HG03571 (cell line): Measurements from ENCODE around the gene NR2E1.

Source experiments
- ATAC-seq: cut with Tn5 transposase; IDR thresholded peaks from one replicate; pipeline ENCODE4 v1.9.1; 2021; ENCODE audit not compliant: unreplicated experiment

NR2E1 gene

DNA sequence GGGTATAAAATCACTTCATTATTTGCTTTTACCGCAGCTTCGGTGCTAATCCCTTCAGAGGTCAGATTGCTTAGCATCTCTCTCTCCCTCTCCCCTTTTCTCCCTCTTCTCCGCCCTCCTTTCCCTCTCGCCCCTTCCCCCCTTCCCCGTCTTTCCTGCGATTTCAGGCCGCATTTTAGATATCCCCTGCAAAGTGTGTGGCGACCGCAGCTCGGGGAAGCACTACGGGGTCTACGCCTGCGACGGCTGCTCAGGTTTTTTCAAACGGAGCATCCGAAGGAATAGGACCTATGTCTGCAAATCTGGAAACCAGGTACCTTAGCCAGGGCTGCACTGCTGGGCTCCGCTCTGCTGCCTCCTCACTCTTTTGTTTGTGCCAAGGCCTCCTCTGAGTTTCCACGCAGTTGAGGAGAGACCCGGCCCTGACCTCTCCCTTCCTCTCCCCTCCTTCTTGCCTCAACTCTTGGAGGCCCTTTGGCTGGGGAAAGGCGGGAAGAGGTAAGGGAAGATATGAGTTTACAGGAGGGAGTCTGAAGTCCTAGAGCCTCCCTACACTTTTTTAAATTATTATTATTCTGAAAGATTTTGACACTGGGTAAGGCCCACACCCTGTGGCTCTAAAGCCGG, 5.6 kb downstream of the NR2E1 start:
- no peak for ATAC-seq

DNA sequence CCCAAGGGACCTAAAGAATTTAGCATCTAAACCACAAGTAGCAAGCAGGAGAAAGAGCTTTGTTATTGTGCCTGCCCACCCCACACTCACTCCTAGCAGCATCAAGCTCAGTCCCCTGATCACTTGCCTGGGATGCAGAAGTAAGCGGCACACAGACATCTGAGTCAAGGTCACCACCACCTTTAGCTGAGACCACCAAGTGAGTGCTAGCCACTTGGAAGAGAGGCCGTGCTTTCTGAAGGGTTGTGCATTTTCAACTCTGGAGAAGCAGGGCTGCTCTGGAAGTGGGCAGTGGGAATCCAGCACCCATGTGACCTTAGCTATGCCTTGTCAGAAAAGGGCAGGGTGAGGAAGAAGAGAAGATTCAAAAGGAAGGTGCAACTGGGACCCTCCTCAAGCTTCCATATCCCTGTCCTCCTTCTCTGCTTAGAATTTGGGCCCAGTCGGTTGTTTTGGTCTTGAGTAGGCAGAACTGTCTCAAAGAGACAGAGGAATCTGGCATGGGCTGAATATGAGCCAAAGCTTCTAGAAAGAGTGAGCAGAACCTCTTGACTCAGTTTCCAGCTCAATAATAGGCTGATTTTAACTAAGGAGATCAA, 6.2 kb downstream of the NR2E1 start:
- no peak for ATAC-seq

DNA sequence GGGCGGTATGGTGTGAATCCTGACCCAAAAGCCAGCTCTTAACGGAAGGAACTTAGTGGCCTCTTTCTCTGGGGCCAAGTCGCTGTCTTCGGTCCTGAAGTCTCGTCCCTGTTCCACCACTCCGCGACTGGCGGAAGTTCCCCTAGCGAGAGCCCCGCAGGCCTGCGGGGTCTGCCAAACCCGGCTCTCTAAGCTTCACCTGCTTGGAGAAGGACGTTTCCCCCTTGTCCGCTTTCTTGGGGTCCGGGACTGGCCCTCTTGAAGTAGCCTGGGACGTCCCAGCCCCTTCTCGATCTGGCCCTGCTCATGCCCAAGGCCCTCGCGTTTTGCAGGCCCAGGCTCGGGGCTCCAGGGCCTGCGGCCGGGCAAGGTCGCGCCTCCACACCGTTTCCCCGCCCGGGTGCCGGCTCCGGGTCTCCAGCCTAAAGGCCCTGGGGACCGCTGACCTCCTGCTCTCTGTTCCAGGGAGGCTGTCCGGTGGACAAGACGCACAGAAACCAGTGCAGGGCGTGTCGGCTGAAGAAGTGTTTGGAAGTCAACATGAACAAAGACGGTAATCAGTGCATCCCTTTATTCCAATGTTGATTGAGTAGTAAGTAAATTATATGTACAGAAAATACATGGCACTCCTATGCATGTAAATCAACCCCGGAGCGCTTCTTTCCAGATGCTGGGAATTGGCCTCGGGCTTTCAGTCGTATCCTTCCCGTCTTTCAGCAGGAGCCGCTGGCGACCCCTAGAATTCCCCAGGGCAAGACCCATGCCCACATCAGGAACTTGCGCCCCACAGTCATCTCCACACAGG, 8.8 kb downstream of the NR2E1 start:
- no peak for ATAC-seq

DNA sequence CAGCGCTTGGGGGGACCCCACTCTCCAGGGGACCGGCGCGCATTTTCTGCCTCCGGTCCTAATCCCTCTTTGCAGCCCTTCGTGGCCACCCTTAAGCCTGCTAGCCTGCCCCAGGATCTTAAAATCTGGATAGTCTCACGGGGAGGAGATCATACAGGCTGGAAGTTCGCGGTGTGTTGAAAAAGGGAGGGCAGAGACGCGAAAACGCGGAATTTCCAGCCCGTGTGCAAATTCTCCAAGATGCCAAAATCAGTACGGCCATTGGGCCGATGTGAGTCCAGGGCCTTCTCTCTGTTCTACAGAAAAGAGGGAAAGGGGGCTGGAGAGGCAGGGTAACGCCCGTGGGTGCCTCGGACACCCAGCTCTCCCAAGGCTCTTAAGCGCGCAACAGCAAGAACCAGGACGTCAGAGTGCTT, 9.4 kb downstream of the NR2E1 start:
- ATAC-seq, result no peak

DNA sequence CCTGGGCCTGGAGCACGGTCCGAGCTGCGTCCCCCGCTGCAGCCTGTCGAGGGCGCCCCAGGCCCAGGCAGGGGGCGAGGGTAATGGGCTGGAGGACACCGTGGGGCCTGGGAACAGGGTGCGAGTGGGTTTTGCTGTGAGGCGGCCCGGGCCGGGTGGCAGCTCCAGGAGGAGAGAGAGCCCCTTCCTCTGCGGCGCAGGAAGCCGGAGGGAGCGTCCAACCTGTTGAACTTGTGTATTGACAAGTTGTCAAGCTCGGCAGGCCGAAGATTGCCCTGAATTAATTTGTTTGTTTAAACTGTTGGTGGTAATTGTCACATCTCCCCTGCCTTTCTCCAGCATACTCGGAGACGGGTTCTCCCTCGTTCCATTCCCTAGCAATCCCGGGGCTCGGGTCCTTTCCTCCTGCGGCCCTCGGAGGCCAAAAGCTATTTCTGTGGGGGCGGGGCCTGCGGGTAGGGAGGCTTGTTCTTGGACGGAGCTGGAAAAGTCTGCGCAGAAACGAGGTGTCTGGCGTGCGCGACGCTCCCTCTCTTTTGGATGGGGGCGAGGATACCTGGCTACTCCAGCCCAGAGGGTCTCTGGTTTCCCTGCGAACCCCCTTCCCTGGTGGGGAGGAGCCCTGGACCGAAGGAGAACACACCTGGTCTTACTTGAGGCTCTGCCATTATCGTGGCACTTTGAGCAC, 9.9 kb downstream of the NR2E1 start:
- no peak for ATAC-seq

DNA sequence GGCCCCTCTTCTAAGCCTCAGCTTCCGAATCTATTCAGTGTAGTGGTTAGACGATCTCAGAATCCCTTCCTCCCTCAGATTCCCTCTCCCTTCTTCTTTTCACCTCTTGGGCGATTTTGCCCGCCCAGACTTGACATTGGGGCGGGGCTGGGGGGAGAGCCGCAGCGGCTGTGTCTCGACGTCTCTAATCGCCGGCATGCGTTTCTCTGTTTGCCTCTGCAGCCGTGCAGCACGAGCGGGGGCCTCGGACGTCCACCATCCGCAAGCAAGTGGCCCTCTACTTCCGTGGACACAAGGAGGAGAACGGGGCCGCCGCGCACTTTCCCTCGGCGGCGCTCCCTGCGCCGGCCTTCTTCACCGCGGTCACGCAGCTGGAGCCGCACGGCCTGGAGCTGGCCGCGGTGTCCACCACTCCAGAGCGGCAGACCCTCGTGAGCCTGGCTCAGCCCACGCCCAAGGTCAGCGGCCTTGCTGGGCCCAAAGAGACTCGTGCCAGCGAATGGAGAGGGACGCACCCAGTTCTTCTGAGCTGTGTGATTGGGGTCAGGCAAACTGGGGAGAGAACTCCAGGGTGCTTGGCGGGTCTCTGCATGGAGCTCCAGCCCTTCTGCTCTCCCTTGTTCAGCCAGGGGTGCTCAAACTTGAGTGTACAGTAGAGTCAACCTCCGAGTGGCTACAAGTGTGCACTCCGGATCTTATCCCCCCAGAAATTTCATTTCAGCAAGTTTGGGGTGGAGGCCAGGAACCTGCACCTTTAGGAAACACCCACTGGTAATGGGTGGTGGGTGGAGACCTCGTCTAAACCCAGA, 10.7 kb downstream of the NR2E1 start:
- ATAC-seq, result no peak

DNA sequence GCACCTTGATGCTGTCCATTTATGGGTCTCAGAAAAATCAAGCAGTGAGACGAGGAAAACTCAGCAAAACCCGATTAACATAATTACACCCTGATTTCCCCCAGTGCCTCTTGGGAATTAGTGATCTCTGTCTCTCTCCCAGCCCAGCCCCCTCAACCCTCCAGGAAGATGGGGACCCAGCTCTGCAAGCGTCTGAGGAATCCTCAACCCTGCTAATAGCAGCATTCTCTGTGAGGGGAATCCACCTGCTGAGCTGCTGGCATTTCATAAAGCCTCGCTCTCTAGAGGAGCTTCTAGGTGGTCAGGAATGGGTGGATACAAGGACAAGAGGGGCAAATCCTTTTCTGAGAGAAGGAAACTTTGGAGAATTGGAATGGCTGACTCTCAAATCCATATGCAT, 13.9 kb downstream of the NR2E1 start:
- no peak for ATAC-seq

DNA sequence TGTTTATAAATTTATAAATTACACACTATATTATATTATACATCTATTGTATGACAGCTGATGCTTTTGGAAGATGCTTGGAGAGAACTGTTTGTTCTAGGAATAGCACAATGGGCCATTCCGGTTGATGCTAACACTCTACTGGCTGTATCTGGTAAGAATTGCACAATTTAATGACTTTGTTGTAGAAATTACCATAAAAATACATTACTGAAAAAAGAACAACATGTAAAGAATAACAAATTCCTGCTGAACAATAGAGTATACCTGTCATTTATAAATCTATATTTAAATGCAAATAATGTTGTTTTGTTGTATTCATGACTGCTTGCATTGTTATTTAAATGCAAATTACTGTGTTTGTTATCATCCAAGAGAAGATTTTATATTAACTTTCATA, 14.4 kb downstream of the NR2E1 start:
- ATAC-seq, result no peak

DNA sequence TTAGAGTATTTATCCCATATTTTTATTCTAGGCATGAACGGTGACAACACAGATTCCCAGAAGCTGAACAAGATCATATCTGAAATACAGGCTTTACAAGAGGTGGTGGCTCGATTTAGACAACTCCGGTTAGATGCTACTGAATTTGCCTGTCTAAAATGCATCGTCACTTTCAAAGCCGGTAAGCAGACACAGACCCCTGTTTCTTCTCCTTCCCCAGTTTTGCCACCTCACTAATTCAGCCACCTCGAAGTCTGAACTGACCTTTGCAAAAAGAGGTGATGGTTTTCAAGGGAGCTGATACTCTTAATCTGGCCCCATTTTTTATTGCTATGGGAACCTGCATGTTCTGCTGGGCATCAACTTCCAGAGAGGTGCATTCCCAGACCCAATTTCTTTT, 15.0 kb downstream of the NR2E1 start:
- no peak for ATAC-seq

DNA sequence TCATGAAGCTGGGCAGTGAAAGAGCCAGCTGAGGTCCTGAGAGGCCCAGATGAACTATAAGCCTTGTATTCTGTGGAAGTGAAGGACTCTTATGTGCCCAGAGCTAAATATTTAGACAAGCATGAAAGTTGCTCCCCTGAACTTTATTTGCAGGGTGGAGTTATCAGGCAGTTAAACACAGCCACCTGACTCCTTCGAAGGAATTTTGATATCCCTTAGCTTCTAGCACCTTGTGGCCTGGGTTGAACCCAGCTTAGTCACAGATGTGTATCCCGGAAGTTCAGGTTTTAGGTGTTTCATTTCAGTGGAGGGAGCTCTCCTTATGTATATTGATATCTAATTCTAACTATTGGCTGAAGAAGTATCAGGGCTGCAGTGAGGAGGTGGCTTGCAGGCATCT, 20.4 kb downstream of the NR2E1 start:
- ATAC-seq, result no peak

DNA sequence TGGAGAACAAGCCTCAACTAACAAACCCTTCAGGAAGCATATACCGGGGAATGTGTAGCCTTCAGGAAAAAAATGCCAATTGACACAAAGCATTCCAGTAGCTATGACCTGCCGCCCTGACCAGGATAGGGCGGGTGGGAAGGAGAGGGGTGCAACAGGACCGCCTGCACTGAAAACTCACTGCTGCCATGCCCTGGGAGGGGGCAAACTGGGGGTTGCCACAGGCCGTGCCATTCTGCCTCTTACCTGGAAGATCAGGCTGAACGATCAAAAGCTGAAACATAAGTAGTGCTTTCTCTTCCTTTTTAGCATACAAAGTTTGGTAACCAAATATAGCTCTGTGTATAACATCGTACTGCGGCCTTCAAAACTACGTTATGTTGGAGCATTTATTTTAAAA, 21.7 kb downstream of the NR2E1 start:
- ATAC-seq, result no peak

DNA sequence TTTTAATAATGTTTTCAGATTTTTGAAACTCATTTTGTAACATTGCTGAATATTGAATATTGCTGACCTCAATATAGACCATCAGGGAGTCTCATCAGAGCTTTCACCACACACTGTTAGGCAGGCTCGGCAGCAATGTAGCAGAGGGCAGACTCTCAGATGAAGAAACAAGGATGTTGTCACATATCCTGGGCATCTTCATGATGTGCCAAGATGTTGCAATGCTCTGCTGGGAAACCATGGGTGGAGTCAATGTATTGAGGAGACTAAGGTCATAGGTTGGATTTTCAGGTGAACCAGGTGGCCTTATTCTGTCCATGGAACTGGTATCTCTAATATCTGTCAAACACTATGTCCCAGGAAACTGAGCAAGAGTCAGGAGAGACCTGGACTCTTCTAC, 27.3 kb downstream of the NR2E1 start:
- ATAC-seq, result no peak

DNA sequence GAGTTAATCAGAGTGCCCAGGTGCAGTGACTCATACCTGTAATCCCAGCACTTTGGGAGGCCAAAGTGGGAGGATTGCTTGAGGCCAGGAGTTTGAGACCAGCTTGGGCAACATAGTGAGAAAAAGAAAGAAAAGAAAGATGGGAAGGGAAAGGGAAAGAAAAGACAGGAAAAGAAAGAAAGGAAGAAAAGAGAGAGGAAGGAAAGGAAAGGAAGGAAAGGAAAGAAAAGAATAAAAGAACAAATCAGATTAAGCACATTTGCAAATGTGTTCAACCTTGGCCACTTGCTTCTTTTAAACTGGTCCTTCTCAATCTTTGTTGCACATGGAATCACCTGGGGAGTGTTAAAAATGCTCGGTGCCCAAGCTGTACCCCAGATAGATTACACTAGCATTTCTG, 28.0 kb downstream of the NR2E1 start:
- ATAC-seq, result no peak

DNA sequence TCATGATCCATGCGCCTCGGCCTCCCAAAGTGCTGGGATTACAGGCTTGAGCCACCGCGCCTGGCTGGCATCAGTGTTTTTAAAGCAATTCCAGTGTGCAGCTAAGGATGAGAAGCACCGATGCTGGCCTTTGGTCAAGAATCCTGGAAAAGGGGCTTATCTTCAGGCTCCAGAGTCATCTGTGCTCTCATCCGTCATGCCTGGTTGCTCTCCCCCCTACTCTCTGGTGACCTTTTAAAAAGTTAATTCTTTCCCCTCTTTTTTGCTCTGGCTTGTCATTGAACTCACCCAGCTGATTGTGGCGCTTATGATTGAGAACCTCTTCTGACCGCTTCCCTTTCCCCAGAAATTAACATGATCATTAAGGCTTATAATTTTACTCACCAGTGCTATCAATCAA, 28.7 kb downstream of the NR2E1 start:
- ATAC-seq, result no peak

DNA sequence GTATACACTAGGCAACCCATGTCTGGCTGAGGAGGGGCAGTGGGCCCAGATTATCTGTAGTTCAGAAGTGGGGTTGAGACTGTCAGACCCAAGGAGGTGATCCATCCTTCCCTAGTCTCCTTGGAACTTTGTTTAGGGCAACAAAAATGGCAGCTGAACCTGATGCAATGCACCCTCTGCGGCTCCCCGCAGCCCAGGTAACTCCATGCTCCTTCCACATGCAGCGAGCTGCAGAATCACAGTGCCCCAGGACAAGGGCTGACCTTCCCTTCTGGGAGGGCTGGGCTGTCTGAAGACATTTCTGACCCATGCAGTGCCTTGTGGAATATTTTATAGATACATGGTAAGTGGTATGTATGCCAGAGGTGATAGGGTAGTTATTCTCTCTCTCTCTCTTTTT, 29.4 kb downstream of the NR2E1 start:
- ATAC-seq, result no peak

DNA sequence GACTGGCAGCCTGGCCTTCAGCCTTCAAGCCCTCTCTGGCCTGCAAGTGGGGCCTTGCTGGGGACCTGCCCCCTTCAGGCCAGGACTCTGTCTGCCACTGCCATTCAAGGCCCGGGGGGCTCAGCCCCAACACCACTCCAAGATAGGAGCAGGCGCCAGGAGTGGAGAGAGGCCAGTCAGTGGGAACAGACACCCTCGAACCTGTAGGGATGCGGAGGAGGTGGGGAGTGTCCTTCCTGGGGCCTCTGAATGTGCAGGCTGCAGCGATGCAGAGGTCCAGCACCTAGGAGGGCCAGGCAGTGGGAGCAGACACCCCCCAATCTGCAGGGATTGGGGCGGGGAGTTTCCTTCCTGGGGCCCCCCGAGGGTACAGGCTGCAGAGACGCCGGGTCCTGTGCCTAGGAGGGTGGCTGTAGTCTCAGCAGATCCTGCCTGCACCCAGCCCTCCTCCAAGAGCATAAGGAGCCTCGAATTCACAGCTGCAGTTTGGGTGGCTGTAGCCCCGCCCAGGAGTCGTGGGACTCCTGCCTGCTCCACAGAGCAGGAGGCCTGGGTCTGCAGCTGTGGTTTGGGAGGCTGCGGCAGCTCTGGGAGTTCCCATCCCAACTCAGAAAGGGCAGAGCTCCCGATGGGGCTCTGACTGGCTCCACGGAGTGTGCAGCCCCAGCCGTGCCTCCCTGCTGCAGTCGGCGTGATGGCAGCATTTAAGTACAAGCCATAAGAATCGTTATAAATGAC, 33.1 kb downstream of the NR2E1 start:
- ATAC-seq, result no peak

DNA sequence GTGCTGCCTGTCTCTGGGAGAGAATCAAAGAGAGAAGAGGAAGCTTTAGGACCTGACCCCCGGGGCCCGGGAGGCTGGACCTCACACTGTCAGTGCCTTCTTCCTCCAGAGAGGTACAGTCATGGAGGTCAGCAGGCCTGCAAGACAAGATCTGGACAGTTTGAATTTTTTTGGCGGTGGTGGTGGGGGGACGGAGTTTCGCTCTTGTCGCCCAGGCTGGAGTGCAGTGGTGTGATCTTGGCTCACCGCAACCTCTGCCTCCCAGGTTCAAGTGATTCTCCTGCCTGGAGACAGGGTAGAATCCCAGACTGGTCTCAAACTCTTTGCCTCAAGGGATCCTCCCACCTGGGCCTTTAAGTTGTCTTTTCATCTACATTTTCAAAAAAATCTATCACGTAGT, 34.4 kb downstream of the NR2E1 start:
- no peak for ATAC-seq

DNA sequence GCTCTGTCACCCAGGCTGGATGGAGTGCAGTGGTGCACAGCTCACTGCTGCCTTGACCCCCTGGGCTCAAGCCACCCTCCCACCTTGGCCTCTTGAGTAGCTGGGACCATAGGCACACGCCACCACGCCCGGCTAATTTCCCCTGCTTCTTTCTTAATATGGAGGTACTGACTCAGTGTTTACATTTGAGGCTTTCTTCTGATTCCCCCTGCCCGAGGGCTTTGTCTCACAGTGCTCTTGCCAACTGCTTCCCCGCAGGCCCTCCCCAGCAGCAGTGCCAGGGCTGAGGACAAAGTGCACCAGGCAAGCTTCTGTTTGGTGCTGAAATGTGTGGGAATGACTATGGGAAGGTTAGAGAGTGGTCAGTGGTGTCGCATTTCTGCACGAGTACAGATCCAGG, 34.8 kb downstream of the NR2E1 start:
- ATAC-seq, result no peak

DNA sequence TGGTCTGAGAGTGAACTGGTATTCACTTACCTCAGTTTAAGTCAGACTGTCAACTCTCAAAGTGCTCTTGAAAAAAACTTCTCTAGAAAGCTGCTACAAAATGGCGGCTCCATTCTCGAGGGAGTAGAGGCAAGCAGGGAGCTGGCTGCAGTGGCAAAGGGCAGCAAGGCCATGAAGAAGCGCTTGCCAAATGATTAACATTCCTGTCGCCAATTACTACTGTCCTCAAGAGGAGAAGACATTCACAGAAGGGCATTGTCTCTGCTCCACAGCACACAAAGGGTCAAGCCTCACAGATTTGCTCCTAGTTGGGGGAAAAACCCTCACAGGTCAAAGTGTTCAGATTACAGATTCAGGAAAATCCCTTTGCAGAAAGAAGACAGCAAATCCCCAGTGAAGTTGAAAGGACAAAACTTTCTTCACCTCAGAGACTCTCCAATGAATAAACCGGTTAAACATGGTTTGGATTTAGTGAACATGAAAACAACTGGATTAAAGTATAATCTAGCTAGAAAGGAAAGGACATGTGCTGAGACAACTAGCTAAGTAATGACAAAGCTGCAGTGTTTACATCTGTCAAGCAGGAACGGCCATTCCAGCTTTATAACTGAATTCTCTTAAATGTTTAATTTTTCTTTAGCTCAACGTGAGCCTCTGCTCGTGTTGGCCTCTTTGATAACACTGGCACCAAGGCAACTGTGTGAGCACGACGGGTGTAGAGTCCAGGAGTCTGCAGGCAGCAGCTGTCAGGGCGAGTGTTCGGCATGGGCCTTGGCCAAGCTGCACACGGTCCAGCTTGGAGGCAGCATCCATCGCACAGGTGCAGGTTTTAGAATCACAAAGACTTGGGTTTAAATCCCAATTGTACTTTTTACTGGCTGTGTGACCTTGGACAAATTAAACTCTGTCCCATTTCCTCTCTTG, 37.6 kb downstream of the NR2E1 start:
- no peak for ATAC-seq
